Ishikawa (cell line): ENCODE data around the gene CDPF1.

Experiments used
- CEBPB ChIP-seq: IDR thresholded peaks from 2 replicates; pipeline ENCODE4 v1.6.1; 2012
- CREB1 ChIP-seq: IDR thresholded peaks from 2 replicates; pipeline ENCODE4 v1.6.1; 2012; ENCODE audit warnings: low read depth
- EGR1 ChIP-seq: IDR thresholded peaks from 2 replicates; pipeline ENCODE4 v1.6.1; 2012
- EP300 ChIP-seq: IDR thresholded peaks from 2 replicates; pipeline ENCODE4 v1.6.1; 2012; ENCODE audit warnings: borderline replicate concordance
- FOXM1 ChIP-seq: IDR thresholded peaks from 2 replicates; pipeline ENCODE4 v1.6.1; 2012; ENCODE audit warnings: low read depth, borderline replicate concordance
- NFIC ChIP-seq: IDR thresholded peaks from 2 replicates; pipeline ENCODE4 v1.6.1; 2012
- RAD21 ChIP-seq: IDR thresholded peaks from 2 replicates; pipeline ENCODE4 v1.6.1; 2012; ENCODE audit warnings: low read depth
- TAF1 ChIP-seq: IDR thresholded peaks from 2 replicates; pipeline ENCODE4 v1.6.1; 2012; ENCODE audit warnings: low read depth, mild to moderate bottlenecking
- TCF12 ChIP-seq: IDR thresholded peaks from 2 replicates; pipeline ENCODE4 v1.6.1; 2012; ENCODE audit warnings: low read depth
- TEAD4 ChIP-seq: IDR thresholded peaks from 2 replicates; pipeline ENCODE4 v1.6.1; 2012
- USF1 ChIP-seq: IDR thresholded peaks from 2 replicates; pipeline ENCODE4 v1.6.1; 2012
- YY1 ChIP-seq: IDR thresholded peaks from 2 replicates; pipeline ENCODE4 v1.6.1; 2012; ENCODE audit warnings: low read depth
- ZBTB7A ChIP-seq: IDR thresholded peaks from 2 replicates; pipeline ENCODE4 v1.6.1; 2012; ENCODE audit warnings: low read depth
- TF ChIP-seq, protein P1 (sequence below): IDR thresholded peaks from 2 replicates; pipeline ENCODE4 v1.6.1; 2012
- TF ChIP-seq, protein P2 (sequence below): IDR thresholded peaks from 2 replicates; pipeline ENCODE4 v1.6.1; 2012; ENCODE audit warnings: low read depth, mild to moderate bottlenecking

Gene CDPF1

GRCh38 chr22:46196278-46196677 lies 53.8 kb downstream of the CDPF1 start:
- TF ChIP-seq TCF12 (no peak), ZBTB7A (no peak), CEBPB (no peak), CREB1 (no peak), TEAD4 (no peak), USF1 (no peak), EGR1 (no peak), FOXM1 (no peak), RAD21 (no peak), NFIC (no peak), EP300 (no peak), YY1 (no peak), TAF1 (no peak)
- TF ChIP-seq, protein P1, sequence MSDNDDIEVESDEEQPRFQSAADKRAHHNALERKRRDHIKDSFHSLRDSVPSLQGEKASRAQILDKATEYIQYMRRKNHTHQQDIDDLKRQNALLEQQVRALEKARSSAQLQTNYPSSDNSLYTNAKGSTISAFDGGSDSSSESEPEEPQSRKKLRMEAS, result no peak
- TF ChIP-seq, protein P2, sequence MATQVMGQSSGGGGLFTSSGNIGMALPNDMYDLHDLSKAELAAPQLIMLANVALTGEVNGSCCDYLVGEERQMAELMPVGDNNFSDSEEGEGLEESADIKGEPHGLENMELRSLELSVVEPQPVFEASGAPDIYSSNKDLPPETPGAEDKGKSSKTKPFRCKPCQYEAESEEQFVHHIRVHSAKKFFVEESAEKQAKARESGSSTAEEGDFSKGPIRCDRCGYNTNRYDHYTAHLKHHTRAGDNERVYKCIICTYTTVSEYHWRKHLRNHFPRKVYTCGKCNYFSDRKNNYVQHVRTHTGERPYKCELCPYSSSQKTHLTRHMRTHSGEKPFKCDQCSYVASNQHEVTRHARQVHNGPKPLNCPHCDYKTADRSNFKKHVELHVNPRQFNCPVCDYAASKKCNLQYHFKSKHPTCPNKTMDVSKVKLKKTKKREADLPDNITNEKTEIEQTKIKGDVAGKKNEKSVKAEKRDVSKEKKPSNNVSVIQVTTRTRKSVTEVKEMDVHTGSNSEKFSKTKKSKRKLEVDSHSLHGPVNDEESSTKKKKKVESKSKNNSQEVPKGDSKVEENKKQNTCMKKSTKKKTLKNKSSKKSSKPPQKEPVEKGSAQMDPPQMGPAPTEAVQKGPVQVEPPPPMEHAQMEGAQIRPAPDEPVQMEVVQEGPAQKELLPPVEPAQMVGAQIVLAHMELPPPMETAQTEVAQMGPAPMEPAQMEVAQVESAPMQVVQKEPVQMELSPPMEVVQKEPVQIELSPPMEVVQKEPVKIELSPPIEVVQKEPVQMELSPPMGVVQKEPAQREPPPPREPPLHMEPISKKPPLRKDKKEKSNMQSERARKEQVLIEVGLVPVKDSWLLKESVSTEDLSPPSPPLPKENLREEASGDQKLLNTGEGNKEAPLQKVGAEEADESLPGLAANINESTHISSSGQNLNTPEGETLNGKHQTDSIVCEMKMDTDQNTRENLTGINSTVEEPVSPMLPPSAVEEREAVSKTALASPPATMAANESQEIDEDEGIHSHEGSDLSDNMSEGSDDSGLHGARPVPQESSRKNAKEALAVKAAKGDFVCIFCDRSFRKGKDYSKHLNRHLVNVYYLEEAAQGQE, result no peak

- TF ChIP-seq RAD21 (no peak), CREB1 (no peak), FOXM1 (no peak), TAF1 (no peak), TCF12 (no peak), EP300 (no peak), ZBTB7A (no peak)
- TF ChIP-seq, protein P2, result no peak
Observed at GRCh38 chr22:46195487-46196165, 54.5 kb downstream of the CDPF1 start.
